HUES64 (cell line): ENCODE data around the gene SORT1.

ENCODE experiments used
- H3K27ac ChIP-seq: 2 replicates; pipeline ENCODE4 v1.7.0; 2013; ENCODE audit warnings: low read depth, low read length, inconsistent platforms
- H3K27me3 ChIP-seq: 2 replicates; pipeline ENCODE4 v1.6.1; 2013; ENCODE audit warnings: mild to moderate bottlenecking, low read length; ENCODE audit not compliant: insufficient read depth
- H3K36me3 ChIP-seq: 2 replicates; pipeline ENCODE4 v1.6.1; 2013; ENCODE audit warnings: mild to moderate bottlenecking, low read length; ENCODE audit not compliant: insufficient read depth
- H3K4me1 ChIP-seq: 2 replicates; pipeline ENCODE4 v1.6.1; 2013; ENCODE audit warnings: mild to moderate bottlenecking, low read length, moderate library complexity; ENCODE audit not compliant: insufficient read depth
- H3K4me3 ChIP-seq: 2 replicates; pipeline ENCODE4 v1.5.1; 2013; ENCODE audit warnings: mild to moderate bottlenecking, low read length, moderate library complexity
- H3K9ac ChIP-seq: 2 replicates; pipeline ENCODE4 v1.6.1; 2013; ENCODE audit warnings: mild to moderate bottlenecking, low read depth, low read length
- H3K9me3 ChIP-seq: 2 replicates; pipeline ENCODE4 v1.6.1; 2013; ENCODE audit warnings: low read depth, low read length; ENCODE audit not compliant: insufficient read depth
- WGBS: fragments of 150-250, 120-280 bp; methylation state at CpG from one replicate; pipeline ENCODE4 v1.1.7; 2013; ENCODE audit warnings: missing lambda C conversion rate; 5-methylcytosine and 5-hydroxymethylcytosine counted together

Gene SORT1

DNA sequence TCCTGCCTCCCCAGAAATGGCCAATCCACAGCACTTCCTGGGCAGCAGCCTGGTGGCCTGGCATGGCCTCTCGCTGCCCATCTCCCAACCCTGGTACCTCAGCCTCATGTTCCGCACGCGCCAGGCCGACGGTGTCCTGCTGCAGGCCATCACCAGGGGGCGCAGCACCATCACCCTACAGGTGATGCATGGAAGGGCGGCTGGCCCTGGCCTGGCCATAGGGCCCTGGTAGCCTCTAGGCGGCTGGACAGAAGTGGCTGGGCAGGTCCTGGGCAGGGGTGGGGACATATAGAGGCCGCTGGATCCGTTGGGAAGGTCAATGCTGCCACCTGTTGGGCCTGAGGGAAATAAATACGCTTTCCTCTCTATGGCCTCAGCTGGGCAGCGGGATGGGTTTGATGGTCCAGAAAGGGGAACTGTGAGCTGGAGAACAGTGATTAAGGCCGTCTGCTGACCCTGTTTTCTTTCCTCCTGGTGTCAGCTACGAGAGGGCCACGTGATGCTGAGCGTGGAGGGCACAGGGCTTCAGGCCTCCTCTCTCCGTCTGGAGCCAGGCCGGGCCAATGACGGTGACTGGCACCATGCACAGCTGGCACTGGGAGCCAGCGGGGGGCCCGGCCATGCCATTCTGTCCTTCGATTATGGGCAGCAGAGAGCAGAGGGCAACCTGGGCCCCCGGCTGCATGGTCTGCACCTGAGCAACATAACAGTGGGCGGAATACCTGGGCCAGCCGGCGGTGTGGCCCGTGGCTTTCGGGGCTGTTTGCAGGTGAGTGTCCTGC is 133.9 kb downstream of the SORT1 start:
- Histone ChIP-seq H3K27ac (no peak overlapping the region), H3K27me3 (no peaks in the 10 kb centered on the region), H3K36me3 (peaks cover 48% of the 10 kb centered on the region)

DNA sequence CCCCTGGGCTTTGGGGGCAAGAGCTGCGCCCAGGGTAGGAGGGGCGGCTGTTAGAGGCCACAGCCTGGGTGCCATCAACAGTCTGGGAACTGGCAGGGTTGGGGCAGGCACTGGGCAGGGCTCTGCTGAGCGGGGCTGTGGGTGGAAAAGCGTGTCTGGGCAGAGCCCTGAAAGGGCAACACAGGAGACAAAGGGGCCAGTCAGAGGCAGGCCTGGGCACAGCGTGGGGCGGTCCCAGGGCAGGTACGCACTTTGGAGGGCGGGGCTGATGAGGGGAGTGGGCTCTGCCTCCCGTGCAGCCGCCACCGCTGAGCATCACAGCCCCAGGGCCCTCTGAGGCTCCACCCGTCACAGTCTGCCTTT is 134.5 kb downstream of the SORT1 start:
- Histone ChIP-seq H3K9ac (no peak overlapping the region), H3K4me3 (no peak overlapping the region), H3K36me3 (peaks cover 42% of the 10 kb centered on the region), H3K4me1 (peaks cover 14% of the 10 kb centered on the region; the same call in 1 of the 2 replicates), H3K9me3 (no peaks in the 10 kb centered on the region), H3K27ac (no peak overlapping the region), H3K27me3 (no peaks in the 10 kb centered on the region)
- WGBS = 74% methylated on average over 12 of the region's 12 CpGs

More for the DNA sequence above, 133.9 kb downstream of the SORT1 start:
- no peaks in the 10 kb centered on the region for H3K9me3 ChIP-seq
- peaks cover 14% of the 10 kb centered on the region; the same call in 1 of the 2 replicates for H3K4me1 ChIP-seq
- no peak overlapping the region for H3K4me3 ChIP-seq
- H3K9ac ChIP-seq = no peak overlapping the region
- WGBS = 60% methylated on average over 29 of the region's 29 CpGs

DNA sequence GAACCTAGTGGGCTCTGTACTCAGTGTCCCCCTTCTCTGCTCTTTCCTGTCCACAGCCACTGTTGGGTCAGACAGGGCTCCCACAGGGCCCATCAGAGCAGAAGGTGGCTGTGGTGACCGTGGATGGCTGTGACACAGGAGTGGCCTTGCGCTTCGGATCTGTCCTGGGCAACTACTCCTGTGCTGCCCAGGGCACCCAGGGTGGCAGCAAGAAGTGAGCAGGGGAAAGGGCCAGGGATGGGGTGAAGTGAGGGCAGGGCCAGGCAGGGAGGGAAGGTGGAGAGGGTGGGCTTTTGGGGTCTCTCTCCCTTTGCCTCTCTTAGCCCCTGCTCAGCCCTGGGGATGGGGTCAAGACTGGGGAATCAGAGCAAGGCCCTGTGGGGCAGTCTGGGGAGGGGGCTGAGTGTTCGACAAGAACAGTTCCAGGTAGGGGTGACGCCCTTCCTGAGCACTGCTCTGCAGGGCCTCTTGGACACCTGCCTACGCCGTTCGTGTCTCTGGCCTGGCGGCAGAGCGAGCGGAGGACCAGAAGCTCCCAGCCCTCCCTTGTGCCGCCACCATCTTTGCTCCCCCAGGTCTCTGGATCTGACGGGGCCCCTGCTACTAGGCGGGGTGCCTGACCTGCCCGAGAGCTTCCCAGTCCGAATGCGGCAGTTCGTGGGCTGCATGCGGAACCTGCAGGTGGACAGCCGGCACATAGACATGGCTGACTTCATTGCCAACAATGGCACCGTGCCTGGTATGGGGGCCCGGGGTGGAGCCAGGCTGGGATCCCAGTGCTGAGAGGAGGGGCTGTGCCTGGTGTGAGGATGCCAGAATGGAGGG is 135.3 kb downstream of the SORT1 start:
- Histone ChIP-seq H3K9ac (no peak overlapping the region), H3K4me3 (no peak overlapping the region), H3K4me1 (peaks cover 14% of the 10 kb centered on the region; the same call in 1 of the 2 replicates), H3K9me3 (no peaks in the 10 kb centered on the region), H3K27ac (no peak overlapping the region), H3K27me3 (no peaks in the 10 kb centered on the region), H3K36me3 (peaks cover 35% of the 10 kb centered on the region)
- WGBS = 93% methylated on average over 22 of the region's 22 CpGs

DNA sequence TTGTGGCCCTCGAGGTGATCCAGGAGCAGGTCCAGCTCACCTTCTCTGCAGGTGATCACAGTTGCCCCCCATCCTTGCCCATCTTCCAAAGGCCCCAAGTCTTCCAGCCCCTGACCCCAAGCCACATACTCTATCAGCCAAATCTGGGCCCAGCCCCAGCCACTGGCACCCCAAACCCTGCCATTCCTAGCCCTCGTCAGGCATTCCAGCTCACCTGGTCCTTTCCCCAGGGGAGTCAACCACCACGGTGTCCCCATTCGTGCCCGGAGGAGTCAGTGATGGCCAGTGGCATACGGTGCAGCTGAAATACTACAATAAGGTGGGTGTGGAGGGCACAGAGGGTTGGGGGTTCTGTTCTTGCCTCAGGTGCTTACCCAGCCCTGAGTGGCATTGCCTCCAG is 136.1 kb downstream of the SORT1 start:
- H3K4me3 ChIP-seq = no peak overlapping the region
- H3K27me3 ChIP-seq = no peaks in the 10 kb centered on the region
- 97% methylated on average over 6 of the region's 6 CpGs for WGBS
- H3K36me3 ChIP-seq = peaks cover 32% of the 10 kb centered on the region
- no peak overlapping the region for H3K9ac ChIP-seq
- peaks cover 14% of the 10 kb centered on the region; the same call in 1 of the 2 replicates for H3K4me1 ChIP-seq
- no peaks in the 10 kb centered on the region for H3K9me3 ChIP-seq
- H3K27ac ChIP-seq = no peak overlapping the region

DNA sequence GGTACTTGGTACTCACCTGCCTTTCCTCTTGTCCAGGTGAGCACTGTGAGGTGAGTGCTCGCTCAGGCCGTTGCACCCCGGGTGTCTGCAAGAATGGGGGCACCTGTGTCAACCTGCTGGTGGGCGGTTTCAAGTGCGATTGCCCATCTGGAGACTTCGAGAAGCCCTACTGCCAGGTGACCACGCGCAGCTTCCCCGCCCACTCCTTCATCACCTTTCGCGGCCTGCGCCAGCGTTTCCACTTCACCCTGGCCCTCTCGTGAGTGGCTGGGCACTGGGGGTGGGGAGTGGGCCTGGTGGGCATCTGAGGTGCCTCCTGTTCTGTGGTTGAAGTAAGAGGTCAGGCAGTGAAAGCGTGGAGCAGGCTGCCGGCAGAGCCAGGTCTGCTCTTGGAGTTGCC is 136.7 kb downstream of the SORT1 start:
- Histone ChIP-seq H3K27me3 (no peaks in the 10 kb centered on the region), H3K9ac (no peak overlapping the region), H3K4me1 (peaks cover 14% of the 10 kb centered on the region; the same call in 1 of the 2 replicates), H3K9me3 (no peaks in the 10 kb centered on the region), H3K36me3 (peaks cover 30% of the 10 kb centered on the region), H3K4me3 (no peak overlapping the region), H3K27ac (no peak overlapping the region)
- 96% methylated on average over 16 of the region's 16 CpGs for WGBS

DNA sequence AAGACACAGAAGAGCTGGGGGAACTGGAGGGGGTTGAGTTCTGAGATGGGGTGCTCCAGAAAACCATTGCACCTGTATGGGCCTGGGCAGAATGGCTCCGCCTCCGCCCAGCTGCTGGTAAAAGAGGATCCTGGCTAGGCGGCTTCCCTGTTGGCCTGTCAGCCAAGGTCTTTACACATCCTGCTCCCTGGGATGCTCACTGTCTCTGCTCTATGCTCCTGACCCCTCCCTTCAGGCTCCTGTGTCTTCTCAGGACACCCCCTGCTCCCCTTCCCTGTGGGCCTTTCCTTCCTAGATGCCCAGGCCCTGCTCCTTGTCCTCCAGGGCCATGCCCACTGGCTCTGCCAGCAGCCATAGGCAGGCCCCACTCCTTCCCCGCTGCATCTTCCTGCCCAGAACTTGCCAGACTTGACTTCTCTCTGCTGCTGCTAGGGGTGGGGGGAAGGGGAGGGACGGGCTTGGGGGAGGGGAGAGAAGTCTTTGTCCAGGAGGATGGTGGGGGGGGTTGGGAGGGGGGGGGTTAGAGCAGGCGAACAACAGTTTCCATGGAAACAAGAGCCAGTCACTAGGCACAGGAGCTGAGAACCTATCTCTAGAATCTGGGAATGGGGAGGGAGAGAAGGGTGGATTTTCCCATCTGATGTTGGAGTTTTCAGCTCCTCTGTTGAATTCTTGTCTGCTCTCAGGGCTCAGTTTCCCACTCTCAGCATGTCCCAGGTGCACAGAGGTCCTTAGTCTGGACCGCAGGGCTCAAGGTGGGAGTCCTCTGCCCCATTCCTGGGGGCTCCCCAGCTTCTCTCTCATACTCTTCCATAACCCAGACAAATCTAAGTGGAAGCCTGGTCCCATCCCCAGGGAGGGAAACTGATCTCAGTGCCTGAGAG is 137.8 kb downstream of the SORT1 start:
- H3K4me3 ChIP-seq = no peak overlapping the region
- peaks cover 19% of the 10 kb centered on the region for H3K36me3 ChIP-seq
- H3K4me1 ChIP-seq = peaks cover 21% of the 10 kb centered on the region
- WGBS = 69% methylated on average over 6 of the region's 7 CpGs
- peak overlapping the region; percentile 55; the same call in 1 of the 2 replicates for H3K27ac ChIP-seq
- H3K9me3 ChIP-seq = no peaks in the 10 kb centered on the region
- no peak overlapping the region for H3K9ac ChIP-seq
- H3K27me3 ChIP-seq = no peaks in the 10 kb centered on the region
